Activated B cell treated with CpG ODN at 0.5 μM for 24 hours (primary cell): Measurements from ENCODE around the gene NCCRP1. TPM values are rescaled to one million over a fixed set of nuclear protein-coding genes. Genes with fewer than 3 reads are reported as not detected.

Source experiments
- ATAC-seq: fragments of 200-7000 bp; cut with Tn5 transposase; one replicate; pipeline ENCODE4 v1.10.0; 2021; ENCODE audit warnings: low read depth, mild to moderate bottlenecking, moderate library complexity
- CTCF ChIA-PET: fragments of 350-600 bp; sonication (Branson Sonifier 250); formaldehyde crosslinking; loops from one replicate; lab custom pipeline; 2021; ENCODE audit warnings: antibody characterized with exemption; lab: Charles Lee
- POLR2A ChIA-PET: fragments of 350-600 bp; sonication (Branson Sonifier 250); formaldehyde crosslinking; loops from one replicate; lab custom pipeline; 2021; ENCODE audit warnings: antibody characterized with exemption; lab: Charles Lee
- DNase-seq: peaks from one replicate; pipeline ENCODE4 v3.0.0; 2022
- H3K27ac Mint-ChIP-seq: one replicate; pipeline ENCODE4 v1.8.0; 2020; ENCODE audit warnings: mixed read lengths
- H3K27me3 Mint-ChIP-seq: one replicate; pipeline ENCODE4 v1.8.0; 2021; ENCODE audit warnings: mixed read lengths
- H3K36me3 Mint-ChIP-seq: one replicate; pipeline ENCODE4 v1.8.0; 2021; ENCODE audit warnings: low read depth, mixed read lengths
- H3K4me1 Mint-ChIP-seq: one replicate; pipeline ENCODE4 v1.8.0; 2021; ENCODE audit warnings: mixed read lengths
- H3K4me3 Mint-ChIP-seq: one replicate; pipeline ENCODE4 v1.8.0; 2020; ENCODE audit warnings: mild to moderate bottlenecking, mixed read lengths
- H3K9me3 Mint-ChIP-seq: one replicate; pipeline ENCODE4 v1.8.0; 2020; ENCODE audit warnings: mixed read lengths
- intact Hi-C: fragments of 100-400 bp; cut with micrococcal nuclease; formaldehyde crosslinking; loops from one replicate; pipeline ENCODE4 v1.15.1; 2024
- total RNA-seq: library from RNA; stranded (reverse); gene quantifications from 2 replicates; pipeline ENCODE4 v1.2.3, GENCODE V29; 2022
- TF ChIP-seq, protein P1 (sequence below): fragments of 200-600 bp; IDR thresholded peaks from one replicate; pipeline ENCODE4 v1.8.0; 2022; ENCODE audit warnings: antibody characterized with exemption, mild to moderate bottlenecking

Gene NCCRP1
- total RNA-seq, 1 donor from 2014 or later, result not detected

DNA sequence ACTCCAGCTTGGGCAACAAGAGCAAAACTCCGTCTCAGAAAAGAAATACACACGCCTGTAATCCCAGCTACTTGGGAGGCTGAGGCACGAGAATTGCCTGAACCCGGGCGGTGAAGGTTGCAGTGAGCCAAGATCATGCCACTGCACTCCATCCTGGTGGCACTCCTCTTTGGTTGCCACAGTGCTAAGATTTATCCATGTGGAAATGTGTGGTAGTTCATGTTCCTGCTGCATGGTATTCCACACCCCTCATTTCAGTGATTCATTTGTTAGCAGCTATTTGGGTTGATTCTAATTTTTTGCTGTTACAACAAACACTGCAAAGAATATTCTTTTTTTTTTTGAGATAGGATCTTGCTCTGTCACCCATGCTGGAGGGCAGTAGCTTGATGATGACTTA lies 35.9 kb downstream of the NCCRP1 start:
- H3K27me3 Mint-ChIP-seq, result peaks cover 3% of the 10 kb centered on the region
- H3K27ac Mint-ChIP-seq, result no peak overlapping the region
- no peaks in the 10 kb centered on the region for H3K36me3 Mint-ChIP-seq
- intact Hi-C loops, result no loop called here
- H3K4me3 Mint-ChIP-seq, result no peak overlapping the region
- DNase-seq (no peak), ATAC-seq (no peak)
- H3K4me1 Mint-ChIP-seq, result peaks cover 3% of the 10 kb centered on the region
- TF ChIP-seq, protein P1, sequence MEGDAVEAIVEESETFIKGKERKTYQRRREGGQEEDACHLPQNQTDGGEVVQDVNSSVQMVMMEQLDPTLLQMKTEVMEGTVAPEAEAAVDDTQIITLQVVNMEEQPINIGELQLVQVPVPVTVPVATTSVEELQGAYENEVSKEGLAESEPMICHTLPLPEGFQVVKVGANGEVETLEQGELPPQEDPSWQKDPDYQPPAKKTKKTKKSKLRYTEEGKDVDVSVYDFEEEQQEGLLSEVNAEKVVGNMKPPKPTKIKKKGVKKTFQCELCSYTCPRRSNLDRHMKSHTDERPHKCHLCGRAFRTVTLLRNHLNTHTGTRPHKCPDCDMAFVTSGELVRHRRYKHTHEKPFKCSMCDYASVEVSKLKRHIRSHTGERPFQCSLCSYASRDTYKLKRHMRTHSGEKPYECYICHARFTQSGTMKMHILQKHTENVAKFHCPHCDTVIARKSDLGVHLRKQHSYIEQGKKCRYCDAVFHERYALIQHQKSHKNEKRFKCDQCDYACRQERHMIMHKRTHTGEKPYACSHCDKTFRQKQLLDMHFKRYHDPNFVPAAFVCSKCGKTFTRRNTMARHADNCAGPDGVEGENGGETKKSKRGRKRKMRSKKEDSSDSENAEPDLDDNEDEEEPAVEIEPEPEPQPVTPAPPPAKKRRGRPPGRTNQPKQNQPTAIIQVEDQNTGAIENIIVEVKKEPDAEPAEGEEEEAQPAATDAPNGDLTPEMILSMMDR, result no peak
- POLR2A ChIA-PET, result no interaction called here
- peaks cover 3% of the 10 kb centered on the region for H3K9me3 Mint-ChIP-seq
- CTCF ChIA-PET, result no interaction called here

GRCh38 chr19:39236527-39236926 lies 39.8 kb downstream of the NCCRP1 start:
- Mint-ChIP-seq H3K36me3 (no peaks in the 10 kb centered on the region), H3K4me1 (peaks cover 11% of the 10 kb centered on the region), H3K27me3 (peaks cover 4% of the 10 kb centered on the region), H3K4me3 (no peak overlapping the region), H3K27ac (no peak overlapping the region), H3K9me3 (no peaks in the 10 kb centered on the region)
- ATAC-seq (no peak), DNase-seq (no peak)
- TF ChIP-seq, protein P1, result no peak
- CTCF ChIA-PET, result no interaction called here
- intact Hi-C loops, result no loop called here
- POLR2A ChIA-PET, result no interaction called here

DNA sequence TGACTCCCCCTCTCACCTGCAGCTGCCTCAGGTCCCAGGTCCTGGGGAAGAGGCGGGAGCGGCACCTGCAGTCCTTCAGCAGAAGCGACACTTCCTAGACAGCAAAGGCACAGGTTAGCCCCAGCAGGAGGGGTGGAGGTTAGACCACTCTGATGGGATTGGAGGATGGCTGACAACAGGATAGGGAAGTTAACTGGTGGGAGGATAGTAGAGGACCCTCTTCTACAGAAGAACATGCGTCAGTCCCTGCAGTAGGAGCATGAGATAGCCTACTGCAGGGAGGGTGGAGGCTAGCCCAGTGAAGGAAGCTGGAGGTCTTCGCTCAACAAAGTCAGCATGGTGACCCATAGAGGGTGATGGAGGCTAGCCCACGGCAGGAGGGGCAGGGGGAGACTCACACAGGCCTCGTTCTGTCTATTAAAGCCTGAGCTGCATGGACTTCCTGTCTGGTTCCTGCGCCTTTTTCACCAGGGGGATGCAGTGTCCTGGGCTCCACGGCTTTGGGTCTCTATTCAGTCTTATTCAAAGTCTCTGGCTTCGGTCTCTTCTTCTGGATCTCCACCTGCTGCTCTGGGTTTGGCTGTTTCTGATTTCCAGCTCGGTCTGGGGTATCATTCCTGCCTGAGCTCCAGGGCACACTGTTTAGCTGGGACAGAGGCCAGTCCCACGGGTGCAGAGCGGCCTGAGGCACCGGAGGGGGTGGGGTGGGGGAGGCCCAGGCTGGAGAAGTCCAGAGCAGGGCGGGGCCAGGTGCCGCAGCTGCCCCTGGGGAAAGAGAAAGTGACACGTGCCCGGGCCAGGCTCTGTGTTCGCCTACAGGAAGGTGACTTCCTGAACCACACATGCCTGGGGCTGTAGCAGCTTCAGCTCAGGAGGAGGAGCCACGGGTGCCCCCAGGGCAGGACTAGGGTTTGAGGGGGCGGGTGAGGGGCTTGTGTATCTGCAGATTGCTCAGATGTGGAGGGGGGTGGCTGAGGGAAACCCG lies 40.7 kb downstream of the NCCRP1 start:
- H3K27me3 Mint-ChIP-seq, result peaks cover 4% of the 10 kb centered on the region
- no peak overlapping the region for H3K27ac Mint-ChIP-seq
- ATAC-seq, result peak; percentile 93
- peak overlapping the region; percentile 70 for H3K4me3 Mint-ChIP-seq
- POLR2A ChIA-PET, result interaction anchor here (0.5 kb wide), 1 partner anchor 1852 kb away, joined by 3 read pairs; no protein-coding TSS in a partner anchor
- CTCF ChIA-PET, result no interaction called here
- peaks cover 11% of the 10 kb centered on the region for H3K4me1 Mint-ChIP-seq
- DNase-seq, result peak; percentile 26
- H3K36me3 Mint-ChIP-seq, result no peaks in the 10 kb centered on the region
- TF ChIP-seq, protein P1, result no peak
- H3K9me3 Mint-ChIP-seq, result no peaks in the 10 kb centered on the region
- intact Hi-C loops, result no loop called here

DNA sequence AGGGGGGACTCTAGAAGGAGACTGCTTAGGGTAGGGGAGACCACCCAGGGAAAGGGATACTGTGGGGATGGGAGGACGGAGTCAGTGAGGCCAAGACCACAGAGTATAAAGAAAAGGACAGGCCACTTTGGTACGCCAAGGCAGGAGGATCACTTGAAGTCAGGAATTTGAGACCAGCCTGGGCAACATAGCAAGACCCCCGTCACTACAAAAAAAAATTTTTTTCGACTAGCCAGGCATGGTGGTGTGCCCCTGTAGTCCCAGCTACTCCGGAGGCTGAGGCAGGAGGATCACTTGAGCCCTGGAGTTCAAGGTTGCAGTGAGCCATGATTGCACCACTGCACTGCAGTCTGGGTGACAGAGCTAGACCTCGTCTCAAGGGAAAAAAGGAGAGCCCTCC lies 41.4 kb downstream of the NCCRP1 start:
- no peak overlapping the region for H3K27ac Mint-ChIP-seq
- H3K9me3 Mint-ChIP-seq, result no peaks in the 10 kb centered on the region
- DNase-seq (no peak), ATAC-seq (no peak)
- intact Hi-C loops, result no loop called here
- H3K36me3 Mint-ChIP-seq, result no peaks in the 10 kb centered on the region
- CTCF ChIA-PET, result no interaction called here
- H3K4me3 Mint-ChIP-seq, result peak overlapping the region; percentile 70
- peaks cover 4% of the 10 kb centered on the region for H3K27me3 Mint-ChIP-seq
- peaks cover 11% of the 10 kb centered on the region for H3K4me1 Mint-ChIP-seq
- POLR2A ChIA-PET, result no interaction called here
- TF ChIP-seq, protein P1, result no peak

GRCh38 chr19:39238944-39239343 lies 42.2 kb downstream of the NCCRP1 start:
- Mint-ChIP-seq H3K27me3 (peaks cover 5% of the 10 kb centered on the region), H3K36me3 (no peaks in the 10 kb centered on the region), H3K4me3 (no peak overlapping the region), H3K27ac (no peak overlapping the region), H3K4me1 (peaks cover 11% of the 10 kb centered on the region), H3K9me3 (no peaks in the 10 kb centered on the region)
- DNase-seq (no peak), ATAC-seq (no peak)
- intact Hi-C loops, result no loop called here
- TF ChIP-seq, protein P1, result no peak
- CTCF ChIA-PET, result no interaction called here
- POLR2A ChIA-PET, result no interaction called here
